ENCODE measurements around the gene TRRAP. TPM values are rescaled to one million over a fixed set of nuclear protein-coding genes. Genes with fewer than 3 reads are reported as not detected.

TRRAP gene
- total and polyA plus RNA-seq, 2 experiments from 2014 or later = 14.9 to 58.7 TPM

- Histone ChIP-seq H3K9me2 (ENCODE audit: insufficient read depth) (no peaks in the 10 kb centered on the region), H3K4me2 (no peak overlapping the region), H2AFZ (no peak overlapping the region), H3K36me3 (ENCODE audit: insufficient read depth) (peaks cover 66% of the 10 kb centered on the region), H4K20me1 (replicated peaks; ENCODE audit: insufficient read depth) (peaks cover 9% of the 10 kb centered on the region; the same call in 1 of the 2 replicates), H3K27ac (ENCODE audit: low read depth) (no peak overlapping the region), H3K27me3 (ENCODE audit: insufficient read depth) (no peaks in the 10 kb centered on the region), H3F3A (replicated peaks; ENCODE audit: low read depth) (no peaks in the 10 kb centered on the region), H3K4me3 (no peak overlapping the region), H3K79me2 (replicated peaks; ENCODE audit: insufficient read depth) (no peaks in the 10 kb centered on the region), H3K4me1 (ENCODE audit: insufficient read depth) (no peaks in the 10 kb centered on the region)
- TF ChIP-seq ZNF114 (CRISPR knock-in tag; IDR thresholded peaks at IDR 0.05) = no peak
- no peak for TF ChIP-seq ZNF462 (CRISPR knock-in tag; IDR thresholded peaks at IDR 0.05)
- no peak for TF ChIP-seq CREB1 (CRISPR knock-in tag; IDR thresholded peaks at IDR 0.05; ENCODE audit: low read depth)
- no peak for TF ChIP-seq POLR2AphosphoS5 (IDR thresholded peaks at IDR 0.05; ENCODE audit: low read depth)
- no peak for TF ChIP-seq ETS1 (IDR thresholded peaks at IDR 0.05)
- TF ChIP-seq EZH2phosphoT487 (IDR thresholded peaks at IDR 0.05; ENCODE audit: unreplicated experiment) = no peak
- no peak for TF ChIP-seq ZNF331 (CRISPR knock-in tag; IDR thresholded peaks at IDR 0.05; ENCODE audit: low read depth)
- TF ChIP-seq STAT1 (IDR thresholded peaks at IDR 0.05; ENCODE audit: unreplicated experiment) = no peak
- no peak for TF ChIP-seq EZH2 (IDR thresholded peaks at IDR 0.05; ENCODE audit: low read depth, unreplicated experiment)
- no peak for TF ChIP-seq REST (IDR thresholded peaks at IDR 0.05; ENCODE audit: unreplicated experiment)
- TF ChIP-seq CTCF (conservative IDR thresholded peaks at IDR 0.05; ENCODE audit: low read depth in 2 of 2) = no peak
- no peak for TF ChIP-seq NANOG (IDR thresholded peaks at IDR 0.05; ENCODE audit: borderline replicate concordance)
- TF ChIP-seq JUNB (IDR thresholded peaks at IDR 0.05; ENCODE audit: unreplicated experiment) = no peak
- Mint-ChIP-seq H3K4me1 (no peaks in the 10 kb centered on the region), H3K27me3 (ENCODE audit: insufficient read depth, low read depth, poor library complexity) (no peaks in the 10 kb centered on the region), H3K27ac (0 out of 2 replicates have a peak overlapping the region, but pooled peaks have one; percentile 20), H3K4me3 (no peak overlapping the region), H3K9me3 (peaks cover 3% of the 10 kb centered on the region; the same call in 2 of the 3 replicates), H3K36me3 (ENCODE audit: low read depth) (peaks cover 87% of the 10 kb centered on the region)
- no peak for DNase-seq (ENCODE audit: low spot score)
- ATAC-seq = no peak
Measured at GRCh38 chr7:98913026-98913425, 34.7 kb downstream of the TRRAP start.

Data from GM23338 (cell line).